GM23248 (cell line): Measurements from ENCODE around the gene GALNT8. TPM values are rescaled to one million over a fixed set of nuclear protein-coding genes. Genes with fewer than 3 reads are reported as not detected.
"Not testable (repeated sequence)": the region's sequence is repeated elsewhere in the genome, so short reads cannot be mapped to it uniquely, and the experiment has no call there.

Source experiments
- DNase-seq: peaks from one replicate; pipeline ENCODE4 v3.0.0-alpha.2; 2015
- H2AFZ ChIP-seq: fragments of 200-600 bp; sonication (generic); 2 replicates; pipeline ENCODE4 v1.6.1; 2016; ENCODE audit warnings: antibody characterized with exemption
- H3F3A ChIP-seq: fragments of 200-600 bp; sonication (generic); 2 replicates; pipeline ENCODE4 v1.6.1; 2016; ENCODE audit warnings: mild to moderate bottlenecking, antibody characterized with exemption, mixed run types; ENCODE audit not compliant: insufficient read depth
- H3K27ac ChIP-seq: fragments of 200-600 bp; sonication (generic); 2 replicates; pipeline ENCODE4 v1.5.1; 2016; ENCODE audit warnings: mild to moderate bottlenecking
- H3K27me3 ChIP-seq: fragments of 200-600 bp; sonication (generic); replicated peaks from 2 replicates; pipeline ENCODE4 v1.6.1; 2016; ENCODE audit warnings: mild to moderate bottlenecking; ENCODE audit not compliant: insufficient read depth
- H3K36me3 ChIP-seq: fragments of 200-600 bp; sonication (generic); 2 replicates; pipeline ENCODE4 v1.6.1; 2016; ENCODE audit warnings: low read depth, mild to moderate bottlenecking
- H3K4me1 ChIP-seq: fragments of 200-600 bp; sonication (generic); 2 replicates; pipeline ENCODE4 v1.6.1; 2016; ENCODE audit warnings: mild to moderate bottlenecking; ENCODE audit not compliant: insufficient read depth
- H3K4me2 ChIP-seq: fragments of 200-600 bp; sonication (generic); one replicate; pipeline ENCODE4 v1.6.1; 2016; ENCODE audit warnings: mild to moderate bottlenecking; ENCODE audit not compliant: unreplicated experiment
- H3K4me3 ChIP-seq: fragments of 200-600 bp; sonication (generic); 2 replicates; pipeline ENCODE4 v1.5.1; 2016; ENCODE audit warnings: mild to moderate bottlenecking
- H3K79me2 ChIP-seq: fragments of 200-600 bp; sonication (generic); 2 replicates; pipeline ENCODE4 v1.6.1; 2016; ENCODE audit warnings: mild to moderate bottlenecking; ENCODE audit not compliant: insufficient read depth
- H3K9ac ChIP-seq: fragments of 200-600 bp; sonication (generic); 2 replicates; pipeline ENCODE4 v1.6.1; 2016; ENCODE audit warnings: mild to moderate bottlenecking
- H3K9me2 ChIP-seq: fragments of 200-600 bp; sonication (generic); 2 replicates; pipeline ENCODE4 v1.6.1; 2016; ENCODE audit warnings: mixed run types, mild to moderate bottlenecking, moderate library complexity; ENCODE audit not compliant: insufficient read depth
- H3K9me3 ChIP-seq: fragments of 200-600 bp; sonication (generic); one replicate; pipeline ENCODE4 v1.6.1; 2017; ENCODE audit warnings: low read depth
- H4K20me1 ChIP-seq: fragments of 200-600 bp; sonication (generic); 2 replicates; pipeline ENCODE4 v1.6.0; 2016; ENCODE audit not compliant: insufficient read depth
- EZH2 ChIP-seq: fragments of 200-600 bp; sonication (generic); IDR thresholded peaks from 2 replicates; pipeline ENCODE4 v1.6.1; 2018; ENCODE audit warnings: antibody characterized with exemption, mild to moderate bottlenecking; ENCODE audit not compliant: insufficient read depth, poor library complexity, severe bottlenecking
- EZH2phosphoT487 ChIP-seq: fragments of 200-600 bp; sonication (generic); IDR thresholded peaks from 2 replicates; pipeline ENCODE4 v1.6.1; 2018; ENCODE audit warnings: antibody characterized with exemption, moderate library complexity, mild to moderate bottlenecking, low read depth; ENCODE audit not compliant: insufficient read depth
- WGBS, 2 experiments: methylation state at CpG; one replicate each; pipeline ENCODE4 v1.1.6; 2015 to 2017; ENCODE audit warnings: low lambda C conversion rate in 2 of 2, low coverage in 1 of 2; ENCODE audit errors: missing lambda C conversion rate in 2 of 2; 5-methylcytosine and 5-hydroxymethylcytosine counted together
- in situ Hi-C: fragments of 300-500 bp; cut with MboI; formaldehyde crosslinking; loops from 2 replicates; pipeline ENCODE4 v1.15.0; 2020
- polyA plus RNA-seq: library from polyadenylated mRNA; unstranded; fragments of >200 nt; fragmentation: Nextera tagmentation; extraction: Ambion mirVana; gene quantifications from 2 replicates; pipeline ENCODE4 v1.2.1, GENCODE V29; 2016
- total RNA-seq: library from RNA; depleted of rRNA; stranded (reverse); fragments of >200 nt; shearing (Covaris generic); gene quantifications from 2 replicates; pipeline ENCODE4 v1.2.3, GENCODE V29; 2014

GALNT8 gene
- total and polyA plus RNA-seq, 2 experiments from 2014 or later, result not detected

DNA sequence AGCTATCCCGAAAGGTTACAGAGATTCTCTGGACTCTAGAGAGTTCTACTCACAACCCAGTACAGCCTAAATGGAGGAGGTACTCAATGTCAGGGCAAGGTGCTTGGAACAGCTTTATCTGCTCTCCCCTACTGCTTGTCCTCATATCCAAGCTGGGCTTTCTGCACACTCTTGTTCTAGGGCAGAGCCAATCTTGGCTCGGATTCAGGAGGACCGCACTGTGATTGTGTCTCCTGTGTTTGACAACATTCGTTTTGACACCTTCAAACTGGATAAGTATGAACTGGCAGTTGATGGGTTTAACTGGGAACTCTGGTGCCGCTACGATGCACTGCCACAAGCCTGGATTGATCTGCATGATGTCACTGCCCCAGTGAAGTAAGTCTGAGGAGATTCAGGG lies 25.0 kb downstream of the GALNT8 start:
- TF ChIP-seq EZH2phosphoT487, result no peak
- no peak for TF ChIP-seq EZH2
- no peak overlapping the region for H3K4me3 ChIP-seq
- H3K4me1 ChIP-seq, result no peaks in the 10 kb centered on the region
- H3K4me2 ChIP-seq, result no peak overlapping the region
- H3F3A ChIP-seq, result no peaks in the 10 kb centered on the region
- no peaks in the 10 kb centered on the region for H3K9me2 ChIP-seq
- no peak overlapping the region for H3K27ac ChIP-seq
- no peak for DNase-seq
- 54% methylated on average over 6 of the region's 6 CpGs for WGBS, 2 experiments
- no peaks in the 10 kb centered on the region for H3K27me3 ChIP-seq
- H2AFZ ChIP-seq, result no peak overlapping the region
- H3K9me3 ChIP-seq, result no peaks in the 10 kb centered on the region
- in situ Hi-C loops, result no loop called here
- H3K36me3 ChIP-seq, result no peaks in the 10 kb centered on the region
- H3K79me2 ChIP-seq, result no peaks in the 10 kb centered on the region
- no peak overlapping the region for H3K9ac ChIP-seq
- H4K20me1 ChIP-seq, result no peaks in the 10 kb centered on the region

GRCh38 chr12:4751654-4752053 lies 31.5 kb downstream of the GALNT8 start:
- WGBS, 2 experiments, result 45 to 52% methylated on average over 1 of the region's 1 CpG
- H3K9me2 ChIP-seq, result not testable (repeated sequence)

DNA sequence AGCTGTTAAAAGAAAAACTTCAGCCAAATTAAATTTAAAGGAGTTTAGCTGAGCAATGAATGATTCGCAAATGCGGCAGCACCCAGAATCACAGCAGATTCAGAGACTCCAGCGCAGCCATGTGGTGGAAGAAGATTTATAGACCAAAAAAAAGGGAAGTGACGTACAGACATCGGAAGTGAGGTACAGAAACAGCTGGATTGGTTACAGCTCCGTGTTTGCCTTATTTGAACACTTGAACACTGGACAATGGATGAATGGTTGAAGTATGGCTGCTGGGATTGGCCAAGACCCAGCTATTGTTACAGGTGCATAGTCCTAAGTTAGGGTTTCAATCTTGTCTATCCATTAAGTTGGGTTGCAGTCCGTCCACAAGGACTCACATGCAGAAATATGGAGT lies 42.6 kb downstream of the GALNT8 start:
- in situ Hi-C loops, result no loop called here

More at GRCh38 chr12:4751654-4752053, 31.5 kb downstream of the GALNT8 start:
- H3F3A ChIP-seq, DNase-seq, H3K27me3 ChIP-seq, H2AFZ ChIP-seq, in situ Hi-C loops, H3K4me1 ChIP-seq, H3K4me2 ChIP-seq, H3K9me3 ChIP-seq, H3K36me3 ChIP-seq, H3K79me2 ChIP-seq, H3K4me3 ChIP-seq, H3K27ac ChIP-seq, H3K9ac ChIP-seq, H4K20me1 ChIP-seq: not testable (repeated sequence)

DNA sequence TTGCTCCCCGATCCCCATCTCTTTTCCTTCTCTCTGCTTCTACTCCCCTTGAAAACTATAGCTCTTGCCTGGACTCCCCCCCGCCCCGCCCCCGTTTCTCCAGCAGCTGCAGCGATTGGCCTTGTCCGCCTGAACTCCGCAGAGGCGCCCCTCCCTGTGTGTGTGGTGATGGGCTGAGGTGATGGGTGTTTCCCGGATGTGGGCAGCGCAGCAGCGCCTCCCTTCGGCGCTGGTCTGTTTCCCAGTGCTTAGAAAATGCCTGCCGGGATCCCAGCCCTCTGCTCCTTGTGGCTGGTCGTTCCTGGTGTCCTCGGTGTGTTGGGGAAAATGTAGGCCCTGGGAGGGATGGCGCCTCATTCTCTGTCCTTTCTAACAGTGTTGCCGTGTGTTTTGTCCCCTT lies 43.3 kb downstream of the GALNT8 start:
- Histone ChIP-seq H3K9ac (no peak overlapping the region), H2AFZ (no peak overlapping the region), H3K36me3 (no peaks in the 10 kb centered on the region), H3K27ac (no peak overlapping the region), H3K4me2 (no peak overlapping the region), H3K4me3 (no peak overlapping the region), H3K4me1 (no peaks in the 10 kb centered on the region), H3F3A (no peaks in the 10 kb centered on the region), H3K9me3 (no peaks in the 10 kb centered on the region), H3K79me2 (no peaks in the 10 kb centered on the region), H4K20me1 (no peaks in the 10 kb centered on the region), H3K9me2 (no peaks in the 10 kb centered on the region), H3K27me3 (no peaks in the 10 kb centered on the region)
- TF ChIP-seq EZH2phosphoT487 (no peak), EZH2 (no peak)
- in situ Hi-C loops, result no loop called here
- no peak for DNase-seq
- 46 to 57% methylated on average over 11 to 18 of the region's 18 CpGs for WGBS, 2 experiments

More for the DNA sequence above, 42.6 kb downstream of the GALNT8 start:
- no peaks in the 10 kb centered on the region for H4K20me1 ChIP-seq
- 64 to 72% methylated on average over 7 of the region's 7 CpGs for WGBS, 2 experiments
- no peak overlapping the region for H2AFZ ChIP-seq
- no peak overlapping the region for H3K9ac ChIP-seq
- H3K4me2 ChIP-seq, result no peak overlapping the region
- no peaks in the 10 kb centered on the region for H3K27me3 ChIP-seq
- H3K4me3 ChIP-seq, result no peak overlapping the region
- H3K27ac ChIP-seq, result no peak overlapping the region
- H3K36me3 ChIP-seq, result no peaks in the 10 kb centered on the region
- H3K9me2 ChIP-seq, result no peaks in the 10 kb centered on the region
- no peaks in the 10 kb centered on the region for H3K4me1 ChIP-seq
- DNase-seq, result no peak
- no peaks in the 10 kb centered on the region for H3K9me3 ChIP-seq
- no peak for TF ChIP-seq EZH2
- TF ChIP-seq EZH2phosphoT487, result no peak
- H3K79me2 ChIP-seq, result no peaks in the 10 kb centered on the region
- H3F3A ChIP-seq, result no peaks in the 10 kb centered on the region

GRCh38 chr12:4766445-4766844 lies 46.2 kb downstream of the GALNT8 start:
- Histone ChIP-seq H3K27me3 (no peaks in the 10 kb centered on the region), H3K36me3 (no peaks in the 10 kb centered on the region), H3K4me3 (no peak overlapping the region), H3F3A (no peaks in the 10 kb centered on the region), H2AFZ (no peak overlapping the region), H3K9me3 (no peaks in the 10 kb centered on the region), H3K79me2 (no peaks in the 10 kb centered on the region), H4K20me1 (no peaks in the 10 kb centered on the region), H3K4me2 (no peak overlapping the region), H3K9ac (no peak overlapping the region), H3K4me1 (no peaks in the 10 kb centered on the region), H3K9me2 (no peaks in the 10 kb centered on the region), H3K27ac (no peak overlapping the region)
- in situ Hi-C loops, result no loop called here
- no peak for DNase-seq
- no peak for TF ChIP-seq EZH2phosphoT487
- TF ChIP-seq EZH2, result no peak
- WGBS, 2 experiments, result 6 to 12% methylated on average over 6 of the region's 6 CpGs
